ENCODE results near the gene PGAP1. TPM values are rescaled to one million over a fixed set of nuclear protein-coding genes. Genes with fewer than 3 reads are reported as not detected.

PGAP1 gene
- polyA plus RNA-seq, 1 experiment = 6.4 TPM

DNA sequence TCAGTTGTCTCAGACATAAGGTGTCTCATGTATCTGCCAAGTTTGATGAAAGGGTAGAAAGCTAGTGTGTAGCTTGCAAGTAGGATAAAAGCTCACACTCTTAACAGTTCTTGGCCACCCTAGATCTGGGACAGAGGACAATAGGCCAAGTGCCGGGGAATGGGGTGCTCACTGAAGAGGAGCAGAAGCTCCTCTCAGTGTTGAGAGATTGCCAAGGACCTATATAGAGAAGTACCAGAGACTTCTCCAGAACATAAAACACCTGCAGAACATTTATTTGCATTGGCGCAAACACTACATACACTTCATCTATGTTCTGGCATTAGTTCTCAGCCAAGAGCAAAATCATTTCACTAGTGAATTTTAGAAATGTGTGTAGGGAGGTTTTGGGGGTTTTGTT, 124.1 kb downstream of the PGAP1 start:
- POLR2A ChIA-PET = no interaction called here
- Histone ChIP-seq H3K27me3 (ENCODE audit: control insufficient read depth, insufficient read depth, low read length) (no peaks in the 10 kb centered on the region), H3K27ac (ENCODE audit: low read depth, low read length) (no peak overlapping the region)

DNA sequence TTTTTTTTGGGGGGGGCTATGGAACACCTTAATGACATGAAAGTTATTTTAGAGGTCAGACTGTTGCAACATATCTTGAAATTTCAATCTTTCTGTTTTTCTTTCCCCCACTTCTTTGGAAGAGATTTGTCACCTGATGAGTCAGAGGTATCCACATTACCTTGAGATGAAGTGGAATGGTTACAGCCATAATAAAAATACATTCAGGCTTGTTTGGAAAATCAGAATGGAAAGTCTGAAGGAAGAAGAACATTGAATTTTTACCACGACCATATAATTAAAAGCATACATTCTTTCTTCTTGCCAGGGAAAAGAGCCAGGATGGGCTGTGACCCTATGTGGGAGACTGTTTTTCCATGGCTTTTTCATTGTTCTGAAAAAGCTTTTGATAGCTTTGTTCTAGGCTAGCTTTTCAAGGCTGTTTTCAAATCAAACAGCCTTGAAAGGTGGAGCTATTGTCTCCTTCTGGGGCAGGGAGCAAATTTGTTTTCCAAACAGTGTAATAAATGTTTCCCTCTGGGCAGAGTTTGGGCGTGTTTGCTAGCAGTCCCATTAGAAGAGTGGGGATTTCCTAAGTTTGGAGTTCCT, 124.7 kb downstream of the PGAP1 start:
- TF ChIP-seq, protein P1, sequence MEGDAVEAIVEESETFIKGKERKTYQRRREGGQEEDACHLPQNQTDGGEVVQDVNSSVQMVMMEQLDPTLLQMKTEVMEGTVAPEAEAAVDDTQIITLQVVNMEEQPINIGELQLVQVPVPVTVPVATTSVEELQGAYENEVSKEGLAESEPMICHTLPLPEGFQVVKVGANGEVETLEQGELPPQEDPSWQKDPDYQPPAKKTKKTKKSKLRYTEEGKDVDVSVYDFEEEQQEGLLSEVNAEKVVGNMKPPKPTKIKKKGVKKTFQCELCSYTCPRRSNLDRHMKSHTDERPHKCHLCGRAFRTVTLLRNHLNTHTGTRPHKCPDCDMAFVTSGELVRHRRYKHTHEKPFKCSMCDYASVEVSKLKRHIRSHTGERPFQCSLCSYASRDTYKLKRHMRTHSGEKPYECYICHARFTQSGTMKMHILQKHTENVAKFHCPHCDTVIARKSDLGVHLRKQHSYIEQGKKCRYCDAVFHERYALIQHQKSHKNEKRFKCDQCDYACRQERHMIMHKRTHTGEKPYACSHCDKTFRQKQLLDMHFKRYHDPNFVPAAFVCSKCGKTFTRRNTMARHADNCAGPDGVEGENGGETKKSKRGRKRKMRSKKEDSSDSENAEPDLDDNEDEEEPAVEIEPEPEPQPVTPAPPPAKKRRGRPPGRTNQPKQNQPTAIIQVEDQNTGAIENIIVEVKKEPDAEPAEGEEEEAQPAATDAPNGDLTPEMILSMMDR (IDR thresholded peaks at IDR 0.05; ENCODE audit: low read depth, low read length) = no peak
- no peak overlapping the region for H3K27ac ChIP-seq (ENCODE audit: low read depth, low read length)
- ChIA-PET POLR2A (no interaction called here), CTCF (no interaction called here)
- no peak for DNase-seq (ENCODE audit: low read depth, low spot score)
- H3K4me3 ChIP-seq (ENCODE audit: low read depth, low read length) = no peak overlapping the region
- peaks cover 2% of the 10 kb centered on the region; the same call in 1 of the 2 replicates for H3K9me3 ChIP-seq (ENCODE audit: control insufficient read depth, insufficient read depth, low read length)
- H3K27me3 ChIP-seq (ENCODE audit: control insufficient read depth, insufficient read depth, low read length) = no peaks in the 10 kb centered on the region

More for the DNA sequence above, 124.1 kb downstream of the PGAP1 start:
- no peak overlapping the region for H3K4me3 ChIP-seq (ENCODE audit: low read depth, low read length)
- CTCF ChIA-PET = no interaction called here
- DNase-seq (ENCODE audit: low read depth, low spot score) = no peak
- H3K9me3 ChIP-seq (ENCODE audit: control insufficient read depth, insufficient read depth, low read length) = peaks cover 2% of the 10 kb centered on the region; the same call in 1 of the 2 replicates
- TF ChIP-seq, protein P1 (IDR thresholded peaks at IDR 0.05; ENCODE audit: low read depth, low read length) = no peak

DNA sequence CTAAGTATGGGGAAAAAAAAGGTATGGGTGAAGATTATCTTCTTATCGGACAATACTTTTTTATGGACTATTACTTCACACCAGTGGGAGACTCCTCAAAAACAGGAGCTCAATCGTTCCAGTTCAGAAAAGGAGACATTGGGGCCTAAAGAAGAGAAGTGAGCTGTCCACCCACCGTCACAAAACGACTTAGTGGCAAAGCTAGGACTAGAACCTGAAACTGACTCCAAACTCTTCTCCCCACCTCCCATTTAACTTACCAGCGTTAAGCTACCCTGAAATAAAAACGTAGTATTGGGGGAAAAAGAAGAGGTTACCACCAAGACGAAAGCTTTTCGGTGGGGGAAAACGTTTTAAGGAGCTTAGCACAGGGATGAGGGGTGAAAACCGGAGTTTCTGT, 127.5 kb downstream of the PGAP1 start:
- H3K9me3 ChIP-seq (ENCODE audit: control insufficient read depth, insufficient read depth, low read length) = peaks cover 2% of the 10 kb centered on the region; the same call in 1 of the 2 replicates
- POLR2A ChIA-PET = interaction anchor here (0.6 to 1.8 kb wide), 7 partner anchors 17 to 1255 kb away, joined by 3 to 14 read pairs (median 4); partner anchors contain the start of genes DNAH7 and PGAP1
- H3K27ac ChIP-seq (ENCODE audit: low read depth, low read length) = peak overlapping the region; percentile 75
- H3K27me3 ChIP-seq (ENCODE audit: control insufficient read depth, insufficient read depth, low read length) = no peaks in the 10 kb centered on the region
- H3K4me3 ChIP-seq (ENCODE audit: low read depth, low read length) = peak overlapping the region; percentile 85
- DNase-seq (ENCODE audit: low read depth, low spot score) = no peak
- TF ChIP-seq, protein P1 (IDR thresholded peaks at IDR 0.05; ENCODE audit: low read depth, low read length) = no peak
- CTCF ChIA-PET = interaction anchor here (0.7 to 1.5 kb wide), 3 partner anchors 9 to 372 kb away, joined by 4 to 5 read pairs (median 4); no protein-coding TSS in a partner anchor

DNA sequence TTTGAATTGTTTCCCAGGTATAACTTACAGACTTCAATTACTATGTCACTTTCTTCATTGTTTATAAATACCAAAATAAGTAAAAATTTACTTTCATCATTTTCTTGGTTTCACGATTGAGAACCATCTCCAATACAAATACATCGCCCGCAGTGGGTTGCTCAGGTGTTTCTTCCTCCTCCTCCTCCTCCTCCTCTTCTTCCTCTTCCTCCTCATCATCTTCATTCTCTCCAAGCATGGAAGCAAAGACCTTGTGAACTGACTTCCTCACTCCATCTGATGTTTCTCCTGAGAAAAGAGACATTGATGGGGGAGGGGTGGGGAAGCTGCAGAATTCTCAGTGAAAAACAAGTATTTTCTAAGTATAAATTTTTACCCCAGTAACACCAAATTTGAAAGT, 133.6 kb downstream of the PGAP1 start:
- CTCF ChIA-PET = interaction anchor here (0.6 kb wide), 1 partner anchor 186 kb away, joined by 3 read pairs; no protein-coding TSS in a partner anchor
- H3K9me3 ChIP-seq (ENCODE audit: control insufficient read depth, insufficient read depth, low read length) = no peaks in the 10 kb centered on the region
- TF ChIP-seq, protein P1 (IDR thresholded peaks at IDR 0.05; ENCODE audit: low read depth, low read length) = no peak
- no peak overlapping the region for H3K4me3 ChIP-seq (ENCODE audit: low read depth, low read length)
- POLR2A ChIA-PET = no interaction called here
- H3K27me3 ChIP-seq (ENCODE audit: control insufficient read depth, insufficient read depth, low read length) = no peaks in the 10 kb centered on the region
- DNase-seq (ENCODE audit: low read depth, low spot score) = no peak
- no peak overlapping the region for H3K27ac ChIP-seq (ENCODE audit: low read depth, low read length)

DNA sequence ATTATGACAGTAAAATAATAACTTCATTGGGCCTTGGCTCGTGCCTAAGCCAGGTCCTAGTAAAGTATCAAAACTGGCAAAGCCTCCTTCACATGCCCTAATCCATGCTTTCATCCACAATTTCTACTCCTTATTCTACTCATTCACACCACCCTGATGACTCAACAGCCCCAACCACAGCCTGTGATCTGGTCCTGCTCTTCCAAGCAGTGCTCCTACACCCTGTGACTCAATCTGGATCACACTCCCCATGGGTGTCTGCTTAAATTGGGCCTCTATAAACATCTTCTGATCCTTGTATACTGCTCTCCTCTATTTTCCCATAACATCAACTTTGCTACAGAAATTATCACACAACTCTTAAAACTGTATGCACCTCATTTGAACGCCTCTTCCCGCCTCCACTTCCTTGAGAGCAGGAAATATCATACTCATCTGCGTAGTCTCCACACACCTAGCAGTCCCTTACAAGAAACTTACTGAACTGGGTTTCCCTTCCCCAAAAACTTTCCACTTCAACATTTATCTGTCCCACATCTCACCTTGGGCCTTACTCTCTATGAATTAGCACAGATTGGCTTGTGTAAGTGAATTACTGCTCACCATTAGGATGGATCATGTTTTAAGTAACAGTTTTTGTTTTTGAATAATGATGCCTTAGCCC, 142.9 kb downstream of the PGAP1 start:
- no peak overlapping the region for H3K4me3 ChIP-seq (ENCODE audit: low read depth, low read length)
- ChIA-PET POLR2A (no interaction called here), CTCF (no interaction called here)
- no peaks in the 10 kb centered on the region for H3K9me3 ChIP-seq (ENCODE audit: control insufficient read depth, insufficient read depth, low read length)
- H3K27me3 ChIP-seq (ENCODE audit: control insufficient read depth, insufficient read depth, low read length) = no peaks in the 10 kb centered on the region
- DNase-seq (ENCODE audit: low read depth, low spot score) = no peak
- H3K27ac ChIP-seq (ENCODE audit: low read depth, low read length) = no peak overlapping the region
- TF ChIP-seq, protein P1 (IDR thresholded peaks at IDR 0.05; ENCODE audit: low read depth, low read length) = no peak
